Measurements from ENCODE around the gene LRWD1. TPM values are rescaled to one million over a fixed set of nuclear protein-coding genes. Genes with fewer than 3 reads are reported as not detected.

Gene LRWD1
- total and polyA plus RNA-seq, 8 donors: 12.9 to 22.2 (median 16.3) TPM

- Histone ChIP-seq H3K36me3 (peaks cover 0 to 62% of the 10 kb centered on the region in 2 donors), H3K27ac (no peak overlapping the region), H3K27me3 (no peaks in the 10 kb centered on the region), H3K4me3 (no peak overlapping the region), H3K4me1 (no peaks in the 10 kb centered on the region), H3K9me3 (no peaks in the 10 kb centered on the region)
- intact Hi-C loops (cut with DNase I): no loop called here
- ATAC-seq (no peak), DNase-seq (no peak)
- TF ChIP-seq, protein P1, sequence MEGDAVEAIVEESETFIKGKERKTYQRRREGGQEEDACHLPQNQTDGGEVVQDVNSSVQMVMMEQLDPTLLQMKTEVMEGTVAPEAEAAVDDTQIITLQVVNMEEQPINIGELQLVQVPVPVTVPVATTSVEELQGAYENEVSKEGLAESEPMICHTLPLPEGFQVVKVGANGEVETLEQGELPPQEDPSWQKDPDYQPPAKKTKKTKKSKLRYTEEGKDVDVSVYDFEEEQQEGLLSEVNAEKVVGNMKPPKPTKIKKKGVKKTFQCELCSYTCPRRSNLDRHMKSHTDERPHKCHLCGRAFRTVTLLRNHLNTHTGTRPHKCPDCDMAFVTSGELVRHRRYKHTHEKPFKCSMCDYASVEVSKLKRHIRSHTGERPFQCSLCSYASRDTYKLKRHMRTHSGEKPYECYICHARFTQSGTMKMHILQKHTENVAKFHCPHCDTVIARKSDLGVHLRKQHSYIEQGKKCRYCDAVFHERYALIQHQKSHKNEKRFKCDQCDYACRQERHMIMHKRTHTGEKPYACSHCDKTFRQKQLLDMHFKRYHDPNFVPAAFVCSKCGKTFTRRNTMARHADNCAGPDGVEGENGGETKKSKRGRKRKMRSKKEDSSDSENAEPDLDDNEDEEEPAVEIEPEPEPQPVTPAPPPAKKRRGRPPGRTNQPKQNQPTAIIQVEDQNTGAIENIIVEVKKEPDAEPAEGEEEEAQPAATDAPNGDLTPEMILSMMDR (IDR thresholded peaks at IDR 0.05): no peak
Measured at GRCh38 chr7:102447311-102447710, 17.5 kb upstream of the LRWD1 start.

DNA sequence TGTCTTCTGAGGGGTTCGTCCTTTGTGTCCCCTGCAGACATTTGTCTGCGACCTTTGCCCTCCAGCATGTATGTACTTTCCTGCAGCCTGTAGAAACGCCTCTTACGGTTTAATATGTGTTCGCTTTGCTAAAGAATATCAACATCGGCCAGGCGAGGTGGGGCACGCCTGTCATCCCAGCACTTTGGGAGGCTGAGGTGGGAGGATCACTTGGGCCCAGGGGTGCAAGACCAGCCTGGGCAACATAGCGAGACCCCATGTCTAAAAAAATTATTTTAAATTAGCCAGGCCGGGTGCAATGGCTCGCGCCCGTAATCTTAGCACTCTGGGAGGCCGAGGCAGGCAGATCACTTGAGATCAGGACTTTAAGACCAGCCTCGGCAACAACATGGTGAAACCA lies 15.6 kb upstream of the LRWD1 start:
- Histone ChIP-seq H3K4me3 (no peak overlapping the region), H3K9me3 (no peaks in the 10 kb centered on the region), H3K36me3 (peaks cover 0 to 54% of the 10 kb centered on the region in 2 donors), H3K4me1 (no peaks in the 10 kb centered on the region), H3K27ac (no peak overlapping the region), H3K27me3 (no peaks in the 10 kb centered on the region)
- TF ChIP-seq, protein P1 (IDR thresholded peaks at IDR 0.05): no peak
- ATAC-seq: no peak
- no peak for DNase-seq
- intact Hi-C loops (cut with DNase I): no loop called here

- DNase-seq (no peak), ATAC-seq (no peak)
- intact Hi-C loops (cut with DNase I): no loop called here
- no peaks in the 10 kb centered on the region for H3K4me1 ChIP-seq
- no peak overlapping the region for H3K4me3 ChIP-seq
- TF ChIP-seq, protein P1 (IDR thresholded peaks at IDR 0.05): no peak
- no peak overlapping the region for H3K27ac ChIP-seq
- no peaks in the 10 kb centered on the region for H3K9me3 ChIP-seq
- peaks cover 0 to 48% of the 10 kb centered on the region in 2 donors for H3K36me3 ChIP-seq
- no peaks in the 10 kb centered on the region for H3K27me3 ChIP-seq
Measured at GRCh38 chr7:102450242-102450641, 14.5 kb upstream of the LRWD1 start.

DNA sequence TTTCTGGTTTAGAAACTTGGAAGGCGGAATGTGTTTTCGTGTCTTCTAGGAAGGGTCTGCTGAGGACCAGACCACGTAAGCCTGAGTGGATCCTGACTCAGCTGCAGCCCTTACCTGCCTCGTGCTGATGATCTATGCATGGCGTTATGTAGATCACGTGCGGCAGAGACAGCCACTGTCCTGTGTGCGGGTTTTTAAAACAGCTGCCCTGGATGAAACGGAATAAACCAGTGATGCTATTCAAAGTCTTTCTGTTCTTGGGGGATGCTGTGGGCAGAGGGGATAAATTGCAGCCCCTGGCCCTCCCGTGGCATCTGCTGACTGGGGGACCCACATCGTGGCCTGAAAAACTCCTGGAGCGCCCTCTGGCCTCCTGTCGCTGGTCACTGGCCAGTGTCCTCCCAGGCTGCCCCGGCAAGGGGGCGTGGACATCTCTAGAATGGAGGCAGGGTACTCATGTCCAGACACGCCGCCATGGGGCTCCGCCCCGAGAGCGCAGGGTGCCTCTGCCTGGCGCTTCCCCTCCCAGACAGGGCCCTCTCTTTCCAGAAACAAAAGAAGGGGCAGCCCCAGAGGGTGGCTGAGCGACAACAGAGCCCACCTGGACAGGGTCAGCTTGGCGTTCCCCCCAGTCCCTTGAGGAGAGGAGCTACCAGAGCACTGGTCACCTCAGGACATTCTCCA lies 13.3 kb upstream of the LRWD1 start:
- ATAC-seq (peak; percentile 54), DNase-seq (no peak)
- TF ChIP-seq, protein P1 (IDR thresholded peaks at IDR 0.05): no peak
- Histone ChIP-seq H3K27ac (no peak overlapping the region), H3K36me3 (peaks cover 0 to 48% of the 10 kb centered on the region in 2 donors), H3K4me1 (no peaks in the 10 kb centered on the region), H3K9me3 (no peaks in the 10 kb centered on the region), H3K4me3 (no peak overlapping the region), H3K27me3 (no peaks in the 10 kb centered on the region)
- intact Hi-C loops (cut with DNase I): no loop called here

- intact Hi-C loops (cut with DNase I): no loop called here
- no peaks in the 10 kb centered on the region for H3K27me3 ChIP-seq
- DNase-seq (no peak), ATAC-seq (no peak)
- H3K4me3 ChIP-seq: no peak overlapping the region
- H3K36me3 ChIP-seq: peaks cover 0 to 48% of the 10 kb centered on the region in 2 donors
- H3K4me1 ChIP-seq: no peaks in the 10 kb centered on the region
- no peaks in the 10 kb centered on the region for H3K9me3 ChIP-seq
- TF ChIP-seq, protein P1 (IDR thresholded peaks at IDR 0.05): no peak
- H3K27ac ChIP-seq: no peak overlapping the region
Measured at GRCh38 chr7:102452451-102452850, 12.3 kb upstream of the LRWD1 start.
